Esophagus (tissue), 2 donors: ENCODE measurements around the gene SERPINB12. TPM values are rescaled to one million over a fixed set of nuclear protein-coding genes. Genes with fewer than 3 reads are reported as not detected.
A peak's percentile ranks its signal among the peaks of the same experiment; 100 is the strongest.

ENCODE experiments used
- H3K27ac ChIP-seq, 2 donors: one replicate each; pipeline ENCODE4 v1.5.1; 2013; ENCODE audit warnings: low read depth in 2 of 2, mild to moderate bottlenecking in 2 of 2, inconsistent platforms in 1 of 2, low read length in 1 of 2, moderate library complexity in 1 of 2
- H3K27me3 ChIP-seq, 2 donors: one replicate each; pipeline ENCODE4 v1.6.1; 2013; ENCODE audit warnings: low read length in 2 of 2, control low read depth in 1 of 2, mild to moderate bottlenecking in 1 of 2; ENCODE audit not compliant: insufficient read depth in 2 of 2, control insufficient read depth in 1 of 2
- H3K36me3 ChIP-seq, 2 donors: one replicate each; pipeline ENCODE4 v1.6.1; 2013; ENCODE audit warnings: low read length in 1 of 2; ENCODE audit not compliant: control insufficient read depth in 2 of 2, insufficient read depth in 2 of 2
- H3K4me1 ChIP-seq, 2 donors: one replicate each; pipeline ENCODE4 v1.6.1; 2013; ENCODE audit warnings: low read length in 1 of 2; ENCODE audit not compliant: control insufficient read depth in 2 of 2, insufficient read depth in 2 of 2
- H3K4me3 ChIP-seq, 2 donors: one replicate each; pipeline ENCODE4 v1.5.1; 2013; ENCODE audit warnings: low read length in 2 of 2, mild to moderate bottlenecking in 2 of 2, low read depth in 1 of 2, moderate library complexity in 1 of 2
- H3K9me3 ChIP-seq, 2 donors: one replicate each; pipeline ENCODE4 v1.6.1; 2013; ENCODE audit warnings: mild to moderate bottlenecking in 2 of 2, low read depth in 1 of 2, low read length in 1 of 2, moderate library complexity in 1 of 2; ENCODE audit not compliant: control insufficient read depth in 2 of 2, insufficient read depth in 1 of 2
- WGBS, 2 donors: extraction: QIAGEN DNeasy Blood & Tissue Kit; methylation state at CpG; one replicate each; pipeline ENCODE4 v1.1.7; 2013; 5-methylcytosine and 5-hydroxymethylcytosine counted together
- polyA plus RNA-seq, 2 donors: library from polyadenylated mRNA; stranded (reverse); fragments of 200-250 nt; gene quantifications; one replicate each; pipeline ENCODE4 v1.2.3, GENCODE V29; 2013
- donor health status: healthy with polysubstance abuse.
- donor health status: Bipolar disorder and iron deficiency.

SERPINB12 gene
- polyA plus RNA-seq, 2 donors, result 0.16 to 1.4 TPM

DNA sequence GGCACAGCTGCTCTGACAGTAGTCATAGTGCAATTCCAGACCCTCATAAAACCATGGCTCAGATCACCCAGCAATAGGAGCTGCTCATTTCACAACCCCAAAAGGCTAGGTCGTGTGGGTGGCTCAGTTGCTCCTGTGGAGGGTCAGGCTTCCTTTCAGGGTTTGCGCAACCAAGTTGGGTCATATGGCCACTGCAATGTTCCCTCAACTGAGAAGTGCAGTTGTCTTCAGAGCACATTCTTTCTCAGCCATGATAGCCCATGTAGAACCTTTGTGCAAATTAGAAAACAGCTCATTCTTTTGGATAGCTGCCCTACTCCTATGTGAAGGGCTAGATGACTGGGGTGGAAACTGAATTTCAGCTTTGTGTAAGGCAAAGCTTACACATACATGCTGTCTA lies 48.2 kb downstream of the SERPINB12 start:
- Histone ChIP-seq H3K9me3 (no peaks in the 10 kb centered on the region), H3K36me3 (peaks cover 0 to 7% of the 10 kb centered on the region in 2 donors), H3K27me3 (no peaks in the 10 kb centered on the region), H3K27ac (peak overlapping the region in 1 of 2 donors; percentile 60), H3K4me1 (peaks cover 0 to 5% of the 10 kb centered on the region in 2 donors), H3K4me3 (no peak overlapping the region)
- WGBS, 2 donors, result 72 to 79% methylated on average over 2 of the region's 2 CpGs

DNA sequence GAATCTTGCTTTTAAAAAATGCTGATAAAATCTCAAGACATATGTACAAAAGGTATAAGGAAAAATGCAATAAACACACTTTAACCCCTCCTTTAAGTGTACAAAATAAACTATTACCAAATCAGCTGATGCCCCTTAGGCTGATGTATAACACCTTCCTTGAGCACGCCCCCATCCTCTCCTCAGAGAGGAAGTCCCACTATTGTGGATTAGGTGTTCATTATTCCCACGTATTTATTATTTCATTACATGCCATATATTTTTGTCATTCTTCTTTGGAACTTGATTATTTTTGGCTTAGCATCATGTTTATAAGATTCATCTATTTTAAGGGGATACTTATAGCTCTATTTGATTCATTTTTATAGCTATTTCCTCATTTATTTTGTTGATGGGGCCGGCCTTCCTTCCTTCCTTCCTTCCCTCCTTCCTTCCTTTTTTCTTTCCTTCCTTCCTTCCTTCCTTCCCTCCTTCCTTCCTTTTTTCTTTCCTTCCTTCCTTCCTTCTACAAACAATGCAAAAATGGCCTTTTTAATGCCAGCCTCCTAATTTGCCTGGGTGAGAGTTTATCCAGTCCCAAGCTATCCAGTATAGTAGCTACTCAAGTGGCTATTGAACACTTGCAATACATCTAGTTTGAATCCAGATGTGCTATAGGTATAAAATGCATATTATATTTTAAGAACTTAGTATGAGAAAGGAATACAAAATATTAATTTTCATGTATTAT lies 49.0 kb downstream of the SERPINB12 start:
- no peak overlapping the region for H3K27ac ChIP-seq
- H3K9me3 ChIP-seq, result no peaks in the 10 kb centered on the region
- no peaks in the 10 kb centered on the region for H3K27me3 ChIP-seq
- H3K4me1 ChIP-seq, result no peaks in the 10 kb centered on the region
- H3K36me3 ChIP-seq, result peaks cover 0 to 7% of the 10 kb centered on the region in 2 donors
- H3K4me3 ChIP-seq, result no peak overlapping the region
- 71 to 81% methylated on average over 3 of the region's 3 CpGs for WGBS, 2 donors

DNA sequence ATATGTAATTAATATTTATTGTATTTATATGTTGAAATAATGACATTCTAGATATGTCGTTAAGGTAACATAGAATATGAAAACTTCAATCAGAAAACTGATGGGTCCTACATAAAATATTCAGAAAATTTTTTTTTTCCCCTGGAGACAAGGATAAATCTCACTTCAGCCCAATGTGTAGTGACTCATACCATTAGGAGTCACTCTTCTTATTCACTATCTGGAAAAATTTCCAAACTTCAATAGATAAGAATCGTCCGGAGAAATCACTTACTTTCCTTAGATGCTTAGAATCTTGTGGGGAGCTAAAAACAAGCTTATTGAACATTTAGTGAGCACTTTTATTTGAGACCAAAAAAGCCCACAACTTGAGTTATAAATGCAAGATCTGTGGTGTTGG lies 49.6 kb downstream of the SERPINB12 start:
- Histone ChIP-seq H3K4me1 (no peaks in the 10 kb centered on the region), H3K4me3 (no peak overlapping the region), H3K36me3 (peaks cover 0 to 7% of the 10 kb centered on the region in 2 donors), H3K27me3 (no peaks in the 10 kb centered on the region), H3K27ac (no peak overlapping the region), H3K9me3 (no peaks in the 10 kb centered on the region)
- 66 to 77% methylated on average over 3 of the region's 3 CpGs for WGBS, 2 donors

DNA sequence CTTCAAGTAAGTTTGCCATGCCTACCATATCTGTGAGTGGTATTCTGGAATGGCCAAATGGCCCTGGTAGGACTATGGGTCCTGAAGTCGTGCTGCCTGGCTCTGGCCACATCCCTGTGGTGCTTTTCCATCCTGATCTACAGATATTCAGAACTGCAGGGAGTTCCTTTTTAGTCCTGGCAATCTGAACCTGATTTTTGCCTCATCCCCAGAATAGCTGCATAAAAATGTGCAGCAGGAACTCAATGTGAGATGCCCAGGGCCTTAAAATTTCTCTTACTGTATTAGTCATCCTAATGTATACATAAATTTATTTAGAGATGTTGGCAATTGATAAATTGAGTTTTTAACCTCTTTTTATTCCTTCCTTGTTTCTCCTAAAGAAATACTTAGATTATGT lies 50.3 kb downstream of the SERPINB12 start:
- H3K9me3 ChIP-seq, result no peaks in the 10 kb centered on the region
- peaks cover 0 to 10% of the 10 kb centered on the region in 2 donors for H3K36me3 ChIP-seq
- no peaks in the 10 kb centered on the region for H3K27me3 ChIP-seq
- 43 to 49% methylated on average over 1 of the region's 1 CpG for WGBS, 2 donors
- H3K27ac ChIP-seq, result no peak overlapping the region
- H3K4me1 ChIP-seq, result no peaks in the 10 kb centered on the region
- no peak overlapping the region for H3K4me3 ChIP-seq

DNA sequence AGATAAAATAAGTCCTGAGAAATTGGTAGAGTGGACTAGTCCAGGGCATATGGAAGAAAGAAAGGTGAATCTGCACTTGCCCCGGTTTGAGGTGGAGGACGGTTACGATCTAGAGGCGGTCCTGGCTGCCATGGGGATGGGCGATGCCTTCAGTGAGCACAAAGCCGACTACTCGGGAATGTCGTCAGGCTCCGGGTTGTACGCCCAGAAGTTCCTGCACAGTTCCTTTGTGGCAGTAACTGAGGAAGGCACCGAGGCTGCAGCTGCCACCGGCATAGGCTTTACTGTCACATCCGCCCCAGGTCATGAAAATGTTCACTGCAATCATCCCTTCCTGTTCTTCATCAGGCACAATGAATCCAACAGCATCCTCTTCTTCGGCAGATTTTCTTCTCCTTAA lies 54.8 kb downstream of the SERPINB12 start:
- peaks cover 0 to 10% of the 10 kb centered on the region in 2 donors for H3K36me3 ChIP-seq
- H3K9me3 ChIP-seq, result no peaks in the 10 kb centered on the region
- no peaks in the 10 kb centered on the region for H3K4me1 ChIP-seq
- WGBS, 2 donors, result 77 to 78% methylated on average over 14 of the region's 14 CpGs
- no peaks in the 10 kb centered on the region for H3K27me3 ChIP-seq
- H3K4me3 ChIP-seq, result no peak overlapping the region
- no peak overlapping the region for H3K27ac ChIP-seq

DNA sequence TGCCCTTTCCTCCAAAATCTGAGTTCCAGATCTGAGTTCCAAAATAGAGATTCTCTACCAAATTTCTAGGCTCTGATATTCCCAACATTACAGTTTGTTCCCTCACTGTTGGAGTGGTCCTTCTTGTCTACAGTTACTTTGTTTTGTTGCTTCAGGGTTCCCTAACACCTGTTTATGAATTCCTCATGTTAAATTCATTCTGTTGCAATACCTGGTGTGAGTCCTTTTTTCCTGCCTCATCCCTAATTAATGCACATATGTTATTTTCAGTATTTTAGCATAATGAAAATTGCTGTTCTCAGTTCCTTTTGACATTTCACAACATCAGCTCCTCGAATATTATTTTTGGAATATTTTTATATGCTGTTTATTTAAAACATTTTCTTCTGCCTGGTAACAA lies 61.2 kb downstream of the SERPINB12 start:
- Histone ChIP-seq H3K4me3 (no peak overlapping the region), H3K27me3 (no peaks in the 10 kb centered on the region), H3K27ac (no peak overlapping the region), H3K9me3 (no peaks in the 10 kb centered on the region), H3K4me1 (no peaks in the 10 kb centered on the region), H3K36me3 (no peaks in the 10 kb centered on the region)
- WGBS, 2 donors, result 40 to 60% methylated on average over 1 of the region's 1 CpG

DNA sequence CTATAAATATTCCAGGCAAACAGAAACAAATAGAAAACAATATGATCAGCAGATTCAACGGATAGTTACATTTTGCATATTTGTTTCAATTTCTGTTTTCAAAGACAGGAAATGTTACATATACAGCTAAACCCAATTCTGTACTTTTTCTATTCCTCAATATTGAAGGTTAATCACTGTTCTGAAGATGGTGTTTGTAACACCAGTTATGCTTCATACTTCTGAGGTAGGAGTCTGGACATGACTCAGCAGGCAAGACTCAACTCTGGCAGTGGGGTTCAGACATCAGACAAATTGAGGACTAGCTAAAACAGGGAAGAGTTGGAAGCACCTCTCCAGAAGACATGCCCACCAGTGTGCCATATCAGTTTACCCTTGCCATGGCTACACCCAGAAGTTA lies 61.6 kb downstream of the SERPINB12 start:
- Histone ChIP-seq H3K9me3 (no peaks in the 10 kb centered on the region), H3K36me3 (no peaks in the 10 kb centered on the region), H3K27ac (peak overlapping the region; percentile 25 to 65), H3K4me1 (no peaks in the 10 kb centered on the region), H3K27me3 (no peaks in the 10 kb centered on the region), H3K4me3 (no peak overlapping the region)
- 0% methylated on average over 1 of the region's 1 CpG for WGBS, 2 donors

DNA sequence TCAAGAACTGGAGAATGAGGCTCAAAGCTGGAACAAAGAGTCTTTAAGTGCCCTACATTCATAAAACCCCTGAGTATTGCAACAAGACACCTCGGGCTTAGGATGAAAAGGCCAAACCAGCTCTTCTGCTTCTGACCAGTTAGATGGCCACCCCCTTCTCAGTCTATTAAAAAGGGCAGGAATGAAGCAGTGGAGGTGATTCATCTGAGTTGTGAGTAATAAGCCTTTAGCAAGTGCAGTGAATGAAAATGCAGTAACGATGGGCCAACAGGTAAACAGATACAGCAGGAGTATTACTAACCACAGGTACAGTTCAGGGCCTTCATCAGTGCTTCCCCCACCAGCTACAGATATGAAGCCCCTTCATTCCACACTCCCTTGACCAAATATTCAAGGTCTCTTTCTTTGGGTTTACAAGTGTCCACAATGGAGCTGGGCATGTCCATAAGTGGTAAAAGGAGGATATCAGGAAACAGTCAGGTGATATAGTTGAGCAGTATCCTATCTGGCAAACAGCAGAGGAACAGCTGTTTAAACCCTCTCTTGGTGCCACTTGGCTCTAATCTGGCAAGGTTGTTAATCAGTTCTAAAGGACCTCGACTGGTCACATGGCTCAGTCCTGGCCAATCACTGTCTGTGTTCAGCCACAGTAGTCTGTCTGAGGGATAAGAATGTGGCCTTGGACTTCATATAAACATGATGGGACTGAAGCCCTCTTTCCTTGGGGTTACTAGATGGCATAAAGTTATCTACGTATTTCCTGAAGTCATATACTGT lies 62.8 kb downstream of the SERPINB12 start:
- Histone ChIP-seq H3K27ac (peak overlapping the region; percentile 84 to 85), H3K9me3 (no peaks in the 10 kb centered on the region), H3K4me3 (no peak overlapping the region), H3K27me3 (no peaks in the 10 kb centered on the region), H3K36me3 (no peaks in the 10 kb centered on the region), H3K4me1 (no peaks in the 10 kb centered on the region)
- WGBS, 2 donors, result 56 to 60% methylated on average over 4 of the region's 4 CpGs

DNA sequence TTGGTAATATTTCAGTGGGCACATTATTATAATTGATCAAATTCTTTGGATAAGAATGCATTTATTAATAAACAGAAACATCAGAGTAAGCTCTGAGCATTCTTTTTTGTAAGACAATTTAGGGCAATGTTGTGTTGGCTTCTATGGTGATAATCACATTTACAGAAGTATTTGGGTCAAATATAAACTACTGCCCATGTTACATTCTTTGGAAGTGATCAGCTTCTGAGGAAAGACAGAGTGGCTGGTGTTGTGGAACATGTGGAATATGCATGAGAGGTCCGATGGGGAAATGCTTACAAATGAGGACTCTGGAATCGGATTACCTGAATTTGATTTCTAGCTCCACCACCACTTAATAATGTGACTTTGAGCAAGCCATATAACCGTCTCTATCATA lies 64.4 kb downstream of the SERPINB12 start:
- no peak overlapping the region for H3K4me3 ChIP-seq
- H3K9me3 ChIP-seq, result no peaks in the 10 kb centered on the region
- no peaks in the 10 kb centered on the region for H3K36me3 ChIP-seq
- no peaks in the 10 kb centered on the region for H3K4me1 ChIP-seq
- no peaks in the 10 kb centered on the region for H3K27me3 ChIP-seq
- H3K27ac ChIP-seq, result no peak overlapping the region
- 80 to 84% methylated on average over 3 of the region's 3 CpGs for WGBS, 2 donors
